T-helper 2 cell (primary cell): ENCODE measurements around the gene ADCY2.

Source experiments
- DNase-seq, 5 experiments: peaks; one replicate each; pipeline versions ENCODE4 v3.0.0 to v3.0.0-alpha.2; 2012 to 2022

The ADCY2 gene

GRCh38 chr5:7517006-7517405, 121.1 kb downstream of the ADCY2 start:
- DNase-seq, result no peak

GRCh38 chr5:7518947-7519560, 123.1 kb downstream of the ADCY2 start:
- no peak for DNase-seq

- DNase-seq, result no peak
These were observed 123.6 kb downstream of the ADCY2 start for GRCh38 chr5:7519564-7519963.

GRCh38 chr5:7529880-7530279, 133.9 kb downstream of the ADCY2 start:
- no peak for DNase-seq

- no peak for DNase-seq
These were observed 138.0 kb downstream of the ADCY2 start for GRCh38 chr5:7533941-7534340.

GRCh38 chr5:7534505-7534904, 138.6 kb downstream of the ADCY2 start:
- no peak for DNase-seq

GRCh38 chr5:7537573-7537972, 141.6 kb downstream of the ADCY2 start:
- no peak for DNase-seq

- DNase-seq, result no peak
These were observed 143.6 kb downstream of the ADCY2 start for GRCh38 chr5:7539571-7539970.

- no peak for DNase-seq
These were observed 145.0 kb downstream of the ADCY2 start for GRCh38 chr5:7540736-7541485.

GRCh38 chr5:7541898-7542297, 146.0 kb downstream of the ADCY2 start:
- DNase-seq, result no peak

- DNase-seq, result no peak
These were observed 150.6 kb downstream of the ADCY2 start for GRCh38 chr5:7546555-7546954.

- DNase-seq, result no peak
These were observed 152.7 kb downstream of the ADCY2 start for GRCh38 chr5:7548596-7548995.

- no peak for DNase-seq
These were observed 169.6 kb downstream of the ADCY2 start for GRCh38 chr5:7565559-7565958.

- DNase-seq, result no peak
These were observed 180.2 kb downstream of the ADCY2 start for GRCh38 chr5:7576023-7576715.

GRCh38 chr5:7577381-7577780, 181.4 kb downstream of the ADCY2 start:
- no peak for DNase-seq

- DNase-seq, result no peak
These were observed 182.1 kb downstream of the ADCY2 start for GRCh38 chr5:7578071-7578470.

- DNase-seq, result no peak
These were observed 188.8 kb downstream of the ADCY2 start for GRCh38 chr5:7584749-7585148.

GRCh38 chr5:7585807-7586206, 189.9 kb downstream of the ADCY2 start:
- DNase-seq, result no peak

- DNase-seq, result no peak
These were observed 190.5 kb downstream of the ADCY2 start for GRCh38 chr5:7586480-7586879.

GRCh38 chr5:7589800-7590199, 193.9 kb downstream of the ADCY2 start:
- DNase-seq, result no peak

GRCh38 chr5:7592910-7593309, 197.0 kb downstream of the ADCY2 start:
- DNase-seq, result no peak

- DNase-seq, result no peak
These were observed 201.2 kb downstream of the ADCY2 start for GRCh38 chr5:7597059-7597642.

- no peak for DNase-seq
These were observed 211.0 kb downstream of the ADCY2 start for GRCh38 chr5:7606840-7607465.
